OCI-LY3 (cell line): ENCODE measurements around the gene ZFYVE28.

ENCODE experiments used
- H2AFZ ChIP-seq: fragments of 200-600, 300-600 bp; shearing (Covaris generic); 2 replicates; pipeline ENCODE4 v1.6.0; 2014; ENCODE audit warnings: antibody characterized with exemption, low read depth, low read length
- H3K27ac ChIP-seq: fragments of 200-600, 300-600 bp; sonication (generic); 2 replicates; pipeline ENCODE4 v1.5.1; 2014; ENCODE audit warnings: mild to moderate bottlenecking, low read length, moderate library complexity, mixed read lengths
- H3K27me3 ChIP-seq: fragments of 200-600, 300-600 bp; sonication (generic); 2 replicates; pipeline ENCODE4 v1.6.1; 2014; ENCODE audit warnings: low read depth, low read length, mixed read lengths
- H3K36me3 ChIP-seq: fragments of 200-600, 300-600 bp; sonication (generic); replicated peaks from 2 replicates; pipeline ENCODE3; 2014; ENCODE audit warnings: low read depth, low read length, mixed read lengths
- H3K4me1 ChIP-seq: fragments of 300-600, 200-600 bp; sonication (generic); 2 replicates; pipeline ENCODE4 v1.6.1; 2014; ENCODE audit warnings: low read length, mixed read lengths
- H3K4me2 ChIP-seq: fragments of 200-600, 300-600 bp; sonication (generic); 2 replicates; pipeline ENCODE4 v1.6.1; 2014; ENCODE audit warnings: low read length, mixed read lengths
- H3K4me3 ChIP-seq: fragments of 300-600, 200-600 bp; sonication (generic); 2 replicates; pipeline ENCODE4 v1.5.1; 2014; ENCODE audit warnings: antibody characterized with exemption, mild to moderate bottlenecking, low read length, moderate library complexity
- H3K79me2 ChIP-seq: fragments of 300-600, 200-600 bp; shearing (Covaris generic); 2 replicates; pipeline ENCODE4 v1.6.1; 2014; ENCODE audit warnings: mild to moderate bottlenecking, low read length, mixed read lengths
- H3K9ac ChIP-seq: fragments of 300-600, 200-600 bp; shearing (Covaris generic); 2 replicates; pipeline ENCODE4 v1.6.0; 2014; ENCODE audit warnings: mild to moderate bottlenecking, low read length, moderate library complexity
- H3K9me3 ChIP-seq: fragments of 200-600, 300-600 bp; shearing (Covaris generic); 2 replicates; pipeline ENCODE4 v1.6.1; 2014; ENCODE audit warnings: low read length, mixed read lengths; ENCODE audit not compliant: insufficient read depth
- H4K20me1 ChIP-seq: fragments of 200-600, 300-600 bp; sonication (generic); 2 replicates; pipeline ENCODE4 v1.6.1; 2016; ENCODE audit warnings: low read length, mixed read lengths; ENCODE audit not compliant: insufficient read depth
- EZH2phosphoT487 ChIP-seq: fragments of 200-600 bp; shearing (Covaris generic); IDR thresholded peaks from 2 replicates; pipeline ENCODE4 v1.6.1; 2018; ENCODE audit warnings: antibody characterized with exemption, mixed run types, low read depth
- TF ChIP-seq, protein P1 (sequence below): fragments of 200-600, 300-600 bp; sonication (generic); IDR thresholded peaks from 2 replicates; pipeline ENCODE4 v1.5.1; 2014; ENCODE audit warnings: antibody characterized with exemption, low read length, low read depth

Gene ZFYVE28

DNA sequence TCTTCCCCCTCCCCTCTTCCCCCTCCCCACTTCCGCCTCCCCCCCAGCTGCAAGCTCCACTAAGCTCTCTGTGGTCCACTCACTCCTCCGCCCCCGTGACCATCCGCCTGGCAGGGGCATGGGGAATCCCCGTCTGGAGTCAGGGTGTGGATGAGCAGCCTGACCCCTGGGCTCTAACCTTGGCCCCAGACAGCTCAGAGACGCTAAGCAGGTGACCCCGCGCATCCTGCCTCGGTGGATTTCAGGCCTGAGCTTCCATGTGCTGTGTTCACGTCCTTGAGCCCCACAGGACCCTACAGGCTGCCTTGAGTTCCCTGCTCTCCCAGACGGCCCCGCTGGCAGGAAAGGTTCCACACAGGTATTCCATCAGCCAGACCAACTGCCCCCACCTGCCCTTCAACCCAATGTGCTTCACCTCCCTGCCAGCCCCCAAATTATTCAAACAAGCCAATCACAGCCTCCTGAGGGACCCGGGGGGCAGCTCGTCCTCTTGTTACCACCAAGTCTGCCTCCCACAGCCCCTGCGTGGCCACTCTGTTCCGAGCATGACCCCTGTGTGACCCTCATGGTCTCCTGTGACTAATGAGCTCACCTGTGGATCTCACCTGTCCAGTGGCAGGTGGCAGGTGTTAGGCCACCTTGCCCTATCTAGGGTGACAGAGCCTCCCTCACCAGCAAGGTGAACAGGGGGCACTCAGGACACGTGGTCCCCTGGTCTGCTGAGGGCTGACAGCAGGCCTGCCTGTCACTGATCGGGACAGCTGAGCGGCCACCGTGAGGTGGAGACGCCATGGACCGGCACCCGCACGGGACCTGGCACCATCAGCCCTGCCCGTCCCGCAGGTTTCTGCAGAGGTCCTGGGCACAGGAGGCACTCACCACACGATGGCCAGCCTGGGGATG is 83.4 kb downstream of the ZFYVE28 start:
- no peak overlapping the region for H3K9ac ChIP-seq
- no peak overlapping the region for H3K27ac ChIP-seq
- H3K4me1 ChIP-seq, result peaks cover 10% of the 10 kb centered on the region
- H3K9me3 ChIP-seq, result no peaks in the 10 kb centered on the region
- H3K27me3 ChIP-seq, result no peaks in the 10 kb centered on the region
- TF ChIP-seq, protein P1, sequence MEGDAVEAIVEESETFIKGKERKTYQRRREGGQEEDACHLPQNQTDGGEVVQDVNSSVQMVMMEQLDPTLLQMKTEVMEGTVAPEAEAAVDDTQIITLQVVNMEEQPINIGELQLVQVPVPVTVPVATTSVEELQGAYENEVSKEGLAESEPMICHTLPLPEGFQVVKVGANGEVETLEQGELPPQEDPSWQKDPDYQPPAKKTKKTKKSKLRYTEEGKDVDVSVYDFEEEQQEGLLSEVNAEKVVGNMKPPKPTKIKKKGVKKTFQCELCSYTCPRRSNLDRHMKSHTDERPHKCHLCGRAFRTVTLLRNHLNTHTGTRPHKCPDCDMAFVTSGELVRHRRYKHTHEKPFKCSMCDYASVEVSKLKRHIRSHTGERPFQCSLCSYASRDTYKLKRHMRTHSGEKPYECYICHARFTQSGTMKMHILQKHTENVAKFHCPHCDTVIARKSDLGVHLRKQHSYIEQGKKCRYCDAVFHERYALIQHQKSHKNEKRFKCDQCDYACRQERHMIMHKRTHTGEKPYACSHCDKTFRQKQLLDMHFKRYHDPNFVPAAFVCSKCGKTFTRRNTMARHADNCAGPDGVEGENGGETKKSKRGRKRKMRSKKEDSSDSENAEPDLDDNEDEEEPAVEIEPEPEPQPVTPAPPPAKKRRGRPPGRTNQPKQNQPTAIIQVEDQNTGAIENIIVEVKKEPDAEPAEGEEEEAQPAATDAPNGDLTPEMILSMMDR, result no peak
- TF ChIP-seq EZH2phosphoT487, result no peak
- no peak overlapping the region for H3K4me2 ChIP-seq
- no peaks in the 10 kb centered on the region for H3K36me3 ChIP-seq
- H4K20me1 ChIP-seq, result no peaks in the 10 kb centered on the region
- H3K79me2 ChIP-seq, result no peaks in the 10 kb centered on the region
- H2AFZ ChIP-seq, result no peak overlapping the region
- no peak overlapping the region for H3K4me3 ChIP-seq

DNA sequence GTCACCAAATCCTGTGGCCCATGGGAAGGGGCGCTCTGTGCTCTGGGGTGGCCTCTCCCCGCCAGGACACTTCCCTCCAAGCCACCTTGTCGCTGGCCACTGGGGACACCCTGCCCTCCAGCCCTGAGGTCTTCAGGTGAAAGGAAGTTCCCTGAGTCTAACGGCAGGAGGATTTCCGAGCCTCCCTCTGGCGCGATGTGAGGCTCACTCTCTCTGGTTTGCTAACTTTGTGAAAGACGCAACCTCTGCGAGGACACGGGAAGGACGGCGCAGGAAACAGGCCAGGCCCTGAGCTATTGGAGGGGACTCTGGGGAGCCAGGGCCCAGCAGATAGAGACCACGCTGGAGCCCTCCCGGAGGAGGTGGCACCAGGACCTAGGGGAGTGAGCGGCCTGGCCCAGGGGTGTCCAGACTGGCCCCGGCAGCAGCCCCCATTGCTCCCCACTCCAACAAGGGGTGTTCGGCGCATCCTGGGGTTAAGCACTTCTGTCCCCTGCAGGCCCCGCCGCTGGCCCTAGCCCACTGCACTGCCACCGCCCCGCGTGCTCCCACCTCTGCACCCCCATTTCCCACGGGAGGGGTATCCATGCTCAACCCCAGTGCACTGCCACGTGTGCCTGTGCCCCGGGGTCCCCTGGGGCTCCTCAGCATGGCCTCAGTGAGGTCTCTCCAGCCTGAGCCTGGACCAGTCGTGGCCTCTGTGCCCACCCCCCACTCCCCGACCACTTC is 84.4 kb downstream of the ZFYVE28 start:
- Histone ChIP-seq H3K9me3 (no peaks in the 10 kb centered on the region), H3K79me2 (no peaks in the 10 kb centered on the region), H3K4me3 (peak overlapping the region; percentile 62), H3K27ac (no peak overlapping the region), H3K4me2 (peak overlapping the region; percentile 81), H3K36me3 (no peaks in the 10 kb centered on the region), H3K27me3 (no peaks in the 10 kb centered on the region), H2AFZ (no peak overlapping the region), H4K20me1 (no peaks in the 10 kb centered on the region), H3K4me1 (peaks cover 10% of the 10 kb centered on the region), H3K9ac (no peak overlapping the region)
- TF ChIP-seq, protein P1, result no peak
- no peak for TF ChIP-seq EZH2phosphoT487

DNA sequence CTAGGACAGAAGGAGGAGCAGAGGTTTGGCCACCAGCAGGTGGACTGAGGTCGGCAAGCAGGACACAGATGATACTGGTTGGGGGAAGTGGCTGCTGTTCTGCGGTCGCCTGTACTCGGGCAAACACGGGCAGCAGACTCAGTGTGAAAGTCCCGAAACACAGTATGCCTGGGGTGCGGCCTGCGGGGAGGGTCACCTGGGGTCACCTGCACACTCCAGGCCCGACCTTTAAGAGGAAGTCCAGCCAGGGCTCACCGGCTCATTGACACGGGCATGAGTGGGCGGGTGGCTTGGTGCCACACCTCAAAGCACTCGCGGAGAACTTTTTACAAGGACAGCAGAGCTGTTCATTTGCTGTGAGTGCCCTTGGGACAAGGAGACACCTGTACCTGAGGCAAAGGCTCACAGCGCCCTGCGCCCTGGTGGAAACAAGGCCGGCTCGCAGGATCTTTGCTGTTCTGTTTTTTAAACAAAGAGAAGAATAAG is 85.0 kb downstream of the ZFYVE28 start:
- Histone ChIP-seq H3K4me1 (peaks cover 10% of the 10 kb centered on the region), H4K20me1 (no peaks in the 10 kb centered on the region), H3K27me3 (no peaks in the 10 kb centered on the region), H3K27ac (no peak overlapping the region), H3K9me3 (no peaks in the 10 kb centered on the region), H3K79me2 (no peaks in the 10 kb centered on the region), H3K4me3 (peak overlapping the region; percentile 62), H3K4me2 (peak overlapping the region; percentile 81), H3K9ac (no peak overlapping the region), H2AFZ (no peak overlapping the region), H3K36me3 (no peaks in the 10 kb centered on the region)
- TF ChIP-seq, protein P1, result no peak
- no peak for TF ChIP-seq EZH2phosphoT487

DNA sequence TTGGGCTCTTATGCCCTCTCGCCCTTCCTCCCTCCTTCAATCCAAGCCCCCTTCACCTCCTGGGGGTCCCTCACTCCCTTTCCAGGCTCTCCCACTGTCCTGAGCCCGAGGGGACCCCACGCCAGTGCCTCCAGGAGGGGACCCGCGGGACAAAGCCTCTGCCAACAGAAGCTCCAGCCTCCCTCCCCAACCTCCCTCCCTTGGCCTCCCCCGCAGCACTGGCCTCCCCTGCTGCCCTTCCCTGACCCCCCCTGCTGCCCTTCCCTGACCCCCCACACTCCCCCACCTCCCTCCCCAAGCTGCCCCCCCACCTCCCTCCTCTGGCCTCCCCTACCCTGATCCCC is 85.5 kb downstream of the ZFYVE28 start:
- Histone ChIP-seq H3K4me2 (peak overlapping the region; percentile 81), H4K20me1 (no peaks in the 10 kb centered on the region), H3K27me3 (no peaks in the 10 kb centered on the region), H3K9me3 (no peaks in the 10 kb centered on the region), H3K4me1 (peaks cover 10% of the 10 kb centered on the region), H3K36me3 (no peaks in the 10 kb centered on the region), H3K27ac (no peak overlapping the region), H3K4me3 (no peak overlapping the region), H3K79me2 (no peaks in the 10 kb centered on the region), H3K9ac (no peak overlapping the region), H2AFZ (no peak overlapping the region)
- TF ChIP-seq, protein P1, result no peak
- no peak for TF ChIP-seq EZH2phosphoT487
